Skin of body (tissue), 2 donors: ENCODE results near the gene FSTL3. TPM values are rescaled to one million over a fixed set of nuclear protein-coding genes. Genes with fewer than 3 reads are reported as not detected.
"Not testable (repeated sequence)": the region's sequence is repeated elsewhere in the genome, so short reads cannot be mapped to it uniquely, and the experiment has no call there.

ENCODE experiments used
- DNase-seq: peaks from one replicate; lab custom pipeline; 2025; lab: John Stamatoyannopoulos, UW
- total RNA-seq: library from RNA; depleted of rRNA; stranded (reverse); fragments of >200 nt; gene quantifications from one replicate; pipeline ENCODE4 v1.2.3, GENCODE V29; 2014

The FSTL3 gene
- total RNA-seq, 1 donor from 2014 or later = 21.0 TPM

- DNase-seq = no peak
These were observed 5.1 kb downstream of the FSTL3 start for GRCh38 chr19:681029-682019.

- no peak for DNase-seq
These were observed 6.6 kb downstream of the FSTL3 start for GRCh38 chr19:682678-683320.

- DNase-seq = no peak
These were observed 9.3 kb downstream of the FSTL3 start for GRCh38 chr19:685454-685931.

GRCh38 chr19:686589-687297 lies 10.6 kb downstream of the FSTL3 start:
- DNase-seq = no peak

GRCh38 chr19:687569-688166 lies 11.5 kb downstream of the FSTL3 start:
- DNase-seq = no peak

- DNase-seq = no peak
These were observed 12.0 kb downstream of the FSTL3 start for GRCh38 chr19:688214-688613.

GRCh38 chr19:688992-689391 lies 12.8 kb downstream of the FSTL3 start:
- DNase-seq = no peak

- no peak for DNase-seq
These were observed 14.0 kb downstream of the FSTL3 start for GRCh38 chr19:690203-690602.

GRCh38 chr19:694481-695351 lies 18.5 kb downstream of the FSTL3 start:
- DNase-seq = no peak

- DNase-seq = no peak
These were observed 19.3 kb downstream of the FSTL3 start, which contains the start of gene PRSS57 for GRCh38 chr19:695352-695949. PRSS57 (minus strand) TSS chr19:695452; CDS start chr19:695430, 22 bp downstream.

GRCh38 chr19:698529-698928 lies 22.3 kb downstream of the FSTL3 start:
- DNase-seq = not testable (repeated sequence)

- DNase-seq = not testable (repeated sequence)
These were observed 23.7 kb downstream of the FSTL3 start for GRCh38 chr19:699885-700284.

GRCh38 chr19:702847-703246 lies 26.7 kb downstream of the FSTL3 start:
- DNase-seq = not testable (repeated sequence)

GRCh38 chr19:703329-703650 lies 27.1 kb downstream of the FSTL3 start:
- no peak for DNase-seq

GRCh38 chr19:703651-704446 lies 27.7 kb downstream of the FSTL3 start:
- no peak for DNase-seq

GRCh38 chr19:704447-704741 lies 28.2 kb downstream of the FSTL3 start:
- DNase-seq = no peak

- DNase-seq = no peak
These were observed 32.3 kb downstream of the FSTL3 start, which contains the start of gene PALM for GRCh38 chr19:708154-709143. PALM (plus strand) TSS chr19:708935; CDS start chr19:709147, 212 bp downstream.
